GM19395 (cell line): ENCODE results near the gene DYNC1H1.

Experiments
- ATAC-seq: cut with Tn5 transposase; IDR thresholded peaks from one replicate; pipeline ENCODE4 v1.9.1; 2021; ENCODE audit warnings: mild to moderate bottlenecking, moderate library complexity; ENCODE audit not compliant: unreplicated experiment

DYNC1H1 gene

DNA sequence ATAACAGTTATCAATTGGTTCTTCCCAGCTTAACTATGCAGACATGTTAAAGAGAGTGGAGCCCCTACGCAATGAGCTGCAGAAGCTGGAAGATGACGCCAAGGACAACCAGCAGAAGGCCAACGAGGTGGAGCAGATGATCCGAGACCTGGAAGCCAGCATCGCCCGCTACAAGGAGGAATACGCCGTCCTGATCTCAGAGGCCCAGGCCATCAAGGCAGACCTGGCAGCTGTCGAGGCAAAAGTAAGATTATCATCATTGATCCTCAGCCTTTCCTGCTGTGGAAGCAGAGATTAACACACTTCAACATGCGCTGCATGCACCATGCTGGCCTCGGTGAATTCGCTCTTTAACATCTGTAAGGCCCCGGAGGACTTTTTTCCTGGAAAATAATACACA lies 68.9 kb downstream of the DYNC1H1 start:
- ATAC-seq, result no peak

DNA sequence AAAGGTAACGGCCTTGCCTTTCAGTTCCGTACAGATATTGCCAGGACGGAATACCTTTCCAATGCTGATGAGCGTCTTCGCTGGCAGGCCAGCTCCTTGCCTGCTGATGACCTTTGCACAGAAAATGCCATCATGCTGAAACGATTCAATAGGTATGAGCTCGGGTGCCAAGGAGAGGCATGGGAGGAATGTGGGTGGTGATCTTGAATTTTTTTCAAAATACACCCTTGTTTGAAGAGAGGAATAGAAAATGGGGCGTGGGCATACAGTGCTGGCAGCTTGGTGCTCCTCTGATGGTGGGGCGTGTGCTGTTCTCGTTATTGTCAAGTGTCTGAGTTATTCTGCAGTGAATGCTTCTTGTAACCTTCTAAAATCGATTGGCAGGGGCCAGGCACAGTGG lies 69.9 kb downstream of the DYNC1H1 start:
- no peak for ATAC-seq

DNA sequence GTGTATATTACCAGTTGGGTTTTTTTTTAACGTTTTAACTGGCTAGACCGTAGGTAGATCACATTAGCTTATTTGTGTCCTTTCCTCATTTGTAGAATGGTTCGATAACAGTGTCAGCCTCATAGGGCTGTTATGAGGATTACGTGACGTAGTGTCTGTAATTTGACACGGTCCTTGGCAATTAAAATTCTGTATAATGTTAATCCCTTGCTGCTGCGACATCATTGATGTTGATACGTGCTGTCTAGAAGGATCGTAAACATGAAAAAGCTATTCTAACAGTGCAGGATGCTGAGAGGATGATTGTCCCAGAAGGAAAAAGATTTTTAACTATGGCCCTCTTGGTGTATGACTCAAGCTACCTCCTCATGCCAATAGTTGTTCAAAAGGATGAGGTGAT lies 71.5 kb downstream of the DYNC1H1 start:
- no peak for ATAC-seq

DNA sequence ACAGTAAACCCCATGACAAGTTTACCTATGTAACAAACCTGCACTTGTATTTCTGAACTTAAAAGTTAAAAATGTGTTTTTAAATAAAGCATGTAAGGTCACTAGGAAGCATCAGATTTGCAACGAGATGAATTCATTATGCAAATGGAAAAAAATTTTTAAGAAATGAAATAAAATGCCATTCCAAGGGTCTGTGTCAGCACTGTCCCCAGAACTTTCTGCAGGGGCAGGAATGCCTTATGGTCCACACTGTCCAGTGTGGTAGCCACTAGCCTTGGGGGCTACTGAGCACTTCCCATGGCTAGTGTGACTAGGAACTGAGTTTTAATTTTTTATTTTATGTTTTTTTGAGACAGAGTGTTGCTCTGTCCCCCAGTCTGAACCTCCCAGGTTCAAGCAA lies 73.3 kb downstream of the DYNC1H1 start:
- no peak for ATAC-seq

DNA sequence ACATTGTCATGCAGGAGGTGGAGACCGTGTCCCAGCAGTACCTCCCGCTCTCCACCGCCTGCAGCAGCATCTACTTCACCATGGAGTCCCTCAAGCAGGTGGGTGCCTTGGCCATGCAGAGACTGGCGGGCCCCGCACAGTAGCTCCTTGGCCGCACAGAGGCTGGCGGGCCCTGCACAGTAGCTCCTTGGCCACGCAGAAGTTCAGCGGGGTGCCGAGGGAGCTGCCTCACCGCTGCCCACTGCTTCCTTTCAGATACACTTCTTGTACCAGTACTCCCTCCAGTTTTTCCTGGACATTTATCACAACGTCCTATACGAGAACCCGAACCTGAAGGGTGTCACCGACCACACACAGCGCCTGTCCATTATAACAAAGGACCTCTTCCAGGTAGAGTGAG lies 74.8 kb downstream of the DYNC1H1 start:
- no peak for ATAC-seq

DNA sequence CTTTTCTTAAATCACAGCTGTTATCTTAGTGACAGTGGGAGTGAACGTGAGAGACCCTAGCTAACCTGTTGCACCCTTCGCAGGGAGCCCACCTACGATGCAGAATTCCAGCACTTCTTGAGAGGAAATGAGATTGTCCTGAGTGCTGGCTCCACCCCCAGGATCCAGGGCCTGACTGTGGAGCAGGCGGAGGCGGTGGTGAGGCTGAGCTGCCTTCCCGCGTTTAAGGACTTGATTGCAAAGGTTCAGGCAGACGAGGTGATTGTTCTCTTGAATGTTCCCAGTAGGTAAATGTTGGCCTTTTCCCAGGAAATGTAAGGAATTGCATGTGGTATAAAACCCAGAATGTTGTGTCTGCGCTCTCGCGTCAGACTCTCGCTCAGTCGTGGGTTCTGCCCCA lies 75.8 kb downstream of the DYNC1H1 start:
- no peak for ATAC-seq

DNA sequence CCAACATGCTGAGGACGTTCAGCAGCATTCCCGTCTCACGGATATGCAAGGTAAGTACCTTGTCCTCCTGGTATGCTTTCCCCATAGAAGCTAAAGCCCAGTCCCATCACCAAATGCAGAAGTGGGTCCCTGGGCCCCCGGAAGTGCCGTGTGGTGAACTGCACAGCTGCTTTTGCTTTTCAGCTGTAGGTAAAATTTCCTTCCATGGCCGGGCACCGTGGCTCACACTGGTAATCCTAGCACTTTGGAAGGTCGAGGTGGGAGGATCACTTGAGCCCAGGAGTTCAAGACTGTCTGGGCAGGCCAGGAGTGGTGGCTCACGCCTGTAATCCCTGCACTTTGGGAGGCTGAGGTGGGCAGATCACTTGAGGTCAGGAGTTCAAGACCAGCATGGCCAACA lies 78.3 kb downstream of the DYNC1H1 start:
- ATAC-seq, result no peak

DNA sequence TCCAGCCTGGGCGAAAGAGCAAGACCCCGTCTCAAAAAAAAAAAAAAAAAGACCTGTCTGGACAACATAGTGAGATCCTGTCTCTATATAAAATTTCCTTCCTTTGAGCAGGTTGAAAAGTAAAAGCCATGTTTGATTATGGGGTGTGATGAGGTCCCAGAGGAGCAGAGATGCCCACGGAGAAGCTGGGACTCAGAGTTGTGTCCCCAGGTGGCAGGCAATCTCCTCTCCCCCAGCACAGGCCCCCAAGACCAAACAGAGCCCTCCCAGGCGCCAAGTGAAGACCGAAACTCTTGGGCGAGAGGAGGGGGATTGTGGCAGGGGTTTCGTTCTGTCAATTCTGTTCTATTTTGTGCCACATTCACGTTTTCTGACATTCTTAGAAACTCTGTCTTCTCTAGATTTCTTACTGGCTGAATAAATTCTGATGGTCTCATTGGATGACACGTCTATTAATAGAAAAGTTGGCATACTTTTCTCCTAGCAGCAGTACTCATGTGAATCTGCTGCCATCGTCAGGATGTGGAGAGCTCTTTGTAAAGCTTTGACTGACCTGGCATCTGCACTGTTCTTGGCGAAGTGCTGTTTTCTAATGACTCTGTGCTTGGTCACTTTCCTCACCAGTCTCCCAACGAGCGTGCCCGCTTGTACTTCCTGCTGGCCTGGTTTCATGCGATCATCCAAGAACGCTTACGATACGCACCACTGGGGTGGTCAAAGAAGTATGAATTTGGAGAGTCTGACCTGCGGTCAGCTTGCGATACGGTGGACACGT lies 79.1 kb downstream of the DYNC1H1 start:
- no peak for ATAC-seq

DNA sequence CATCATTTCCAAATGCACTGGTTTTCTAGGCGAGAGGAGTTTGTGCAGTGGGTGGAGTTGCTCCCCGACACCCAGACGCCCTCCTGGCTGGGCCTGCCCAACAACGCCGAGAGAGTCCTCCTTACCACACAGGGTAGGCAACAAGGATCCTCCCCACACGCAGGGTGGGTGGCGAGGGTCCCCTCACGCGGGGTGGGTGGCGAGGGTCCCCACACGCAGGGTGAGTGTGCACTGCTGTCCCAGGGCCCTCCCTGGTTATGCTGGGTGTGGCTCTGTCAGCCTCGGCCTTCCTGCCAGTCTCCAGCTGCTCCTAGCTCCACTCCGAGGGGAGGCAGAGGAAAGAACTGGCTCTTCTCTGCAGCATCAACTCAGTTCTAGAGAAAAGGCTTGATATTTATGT lies 80.2 kb downstream of the DYNC1H1 start:
- no peak for ATAC-seq

DNA sequence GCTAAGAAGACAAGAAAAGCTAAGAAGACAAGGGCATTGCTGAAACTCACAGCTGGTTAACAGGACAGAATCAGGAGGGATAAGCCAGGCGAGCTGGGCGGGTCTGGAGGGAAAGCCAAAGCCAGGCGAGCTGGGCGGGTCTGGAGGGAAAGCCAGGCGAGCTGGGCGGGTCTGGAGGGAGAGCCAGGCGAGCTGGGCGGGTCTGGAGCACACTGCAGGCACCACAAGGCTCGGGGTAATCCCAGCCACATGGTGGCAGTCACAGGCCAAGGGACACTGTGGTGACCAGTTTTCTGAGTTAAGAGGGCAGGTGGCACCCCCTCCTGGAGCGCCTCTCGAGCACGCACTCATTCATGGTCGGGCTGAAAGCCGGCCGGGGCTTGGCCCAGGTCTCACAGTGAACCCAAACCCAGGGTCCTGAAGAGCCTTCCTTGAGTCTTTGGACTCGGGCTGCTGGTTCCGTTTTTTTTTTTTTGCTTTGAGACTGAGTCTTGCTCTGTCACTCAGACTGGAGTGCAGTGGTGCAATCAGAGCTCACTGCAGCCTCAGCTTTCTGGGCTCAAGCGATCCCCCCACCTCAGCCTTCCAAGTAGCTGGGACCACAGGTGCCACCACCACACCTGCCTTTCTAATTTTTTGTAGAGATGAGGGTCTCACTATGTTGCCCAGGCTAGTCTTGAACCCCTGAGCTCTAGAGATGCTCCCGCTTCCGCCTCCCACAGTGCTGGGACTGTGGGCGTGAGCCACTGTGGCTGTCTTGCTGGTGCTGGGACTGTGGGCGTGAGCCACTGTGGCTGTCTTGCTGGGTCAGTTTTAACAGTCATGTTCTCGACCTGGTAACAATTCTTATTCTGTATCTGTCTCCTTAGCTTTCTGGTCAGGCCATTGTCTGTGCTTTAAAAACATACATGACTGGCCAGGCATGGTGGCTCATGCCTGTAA lies 82.2 kb downstream of the DYNC1H1 start:
- ATAC-seq, result no peak

DNA sequence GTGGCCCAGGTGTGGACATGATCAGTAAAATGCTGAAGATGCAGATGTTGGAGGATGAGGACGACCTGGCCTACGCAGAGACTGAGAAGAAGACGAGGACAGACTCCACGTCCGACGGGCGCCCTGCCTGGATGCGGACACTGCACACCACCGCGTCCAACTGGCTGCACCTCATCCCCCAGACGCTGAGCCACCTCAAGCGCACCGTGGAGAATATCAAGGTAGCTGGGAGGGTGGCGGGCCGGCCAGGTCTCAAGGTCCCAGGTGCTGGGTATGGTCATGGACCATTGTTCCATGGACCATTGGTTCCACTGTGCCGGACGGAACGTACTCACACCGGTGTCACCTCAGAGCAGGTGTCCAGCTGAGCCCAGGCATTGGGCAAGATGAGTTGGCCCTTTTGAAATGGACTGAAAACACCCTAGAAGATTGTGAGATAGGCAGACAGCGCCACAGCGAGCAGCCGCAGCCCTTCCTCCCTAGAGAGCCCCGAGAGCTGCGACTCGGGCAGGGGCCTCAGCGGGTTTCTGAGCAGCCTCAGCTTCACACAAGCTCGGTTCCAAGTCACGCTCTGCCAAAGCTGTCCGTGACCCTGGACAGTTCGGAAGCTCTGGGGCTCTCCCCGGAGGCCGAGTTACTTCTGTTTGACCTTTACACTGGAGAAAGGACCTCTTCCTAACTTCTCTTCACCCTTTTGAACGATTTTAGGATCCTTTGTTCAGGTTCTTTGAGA lies 83.6 kb downstream of the DYNC1H1 start:
- no peak for ATAC-seq

DNA sequence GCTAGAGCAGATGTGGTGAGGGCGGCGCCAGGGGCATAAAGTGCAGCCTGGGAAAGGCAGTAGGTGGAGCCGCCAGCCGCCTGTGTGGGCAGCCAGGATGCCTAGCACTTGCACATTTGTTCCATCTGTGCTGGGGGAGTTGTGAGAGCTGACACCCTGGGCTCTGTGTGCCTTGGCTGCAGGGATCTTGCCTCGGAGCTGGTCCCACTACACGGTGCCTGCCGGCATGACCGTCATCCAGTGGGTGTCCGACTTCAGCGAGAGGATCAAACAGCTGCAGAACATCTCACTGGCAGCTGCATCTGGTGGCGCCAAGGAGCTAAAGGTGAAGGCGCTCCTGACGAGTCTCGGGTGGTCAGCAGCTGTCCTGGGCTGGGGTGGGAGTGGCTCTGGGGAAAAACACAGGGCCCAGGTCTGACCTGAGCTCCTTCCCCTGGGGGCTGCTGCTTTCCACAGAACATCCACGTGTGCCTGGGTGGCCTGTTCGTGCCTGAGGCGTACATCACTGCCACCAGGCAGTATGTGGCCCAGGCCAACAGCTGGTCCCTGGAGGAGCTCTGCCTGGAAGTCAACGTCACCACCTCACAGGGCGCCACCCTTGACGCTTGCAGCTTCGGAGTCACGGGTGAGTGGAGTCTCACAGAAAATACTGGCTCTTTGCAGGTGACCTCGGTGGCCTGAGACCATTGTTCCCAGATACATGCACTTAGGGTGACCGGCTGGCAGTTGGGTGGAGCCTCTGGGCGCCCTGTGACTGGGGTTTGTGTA lies 85.1 kb downstream of the DYNC1H1 start:
- ATAC-seq, result no peak

DNA sequence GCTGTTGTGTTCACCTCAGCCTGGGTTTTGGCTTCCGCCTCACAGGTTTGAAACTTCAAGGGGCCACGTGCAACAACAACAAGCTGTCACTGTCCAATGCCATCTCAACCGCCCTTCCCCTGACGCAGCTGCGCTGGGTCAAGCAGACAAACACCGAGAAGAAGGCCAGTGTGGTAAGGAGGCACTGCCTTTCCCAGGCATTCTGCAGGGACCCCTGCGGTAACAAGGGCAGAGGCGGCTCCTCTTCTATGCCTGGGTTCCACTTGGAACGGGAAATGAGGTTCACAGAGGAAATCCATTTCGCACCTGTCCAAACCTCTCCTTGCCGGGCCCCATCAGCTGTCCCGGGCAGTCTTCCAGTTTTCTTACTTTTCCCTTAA lies 85.6 kb downstream of the DYNC1H1 start:
- ATAC-seq, result no peak

DNA sequence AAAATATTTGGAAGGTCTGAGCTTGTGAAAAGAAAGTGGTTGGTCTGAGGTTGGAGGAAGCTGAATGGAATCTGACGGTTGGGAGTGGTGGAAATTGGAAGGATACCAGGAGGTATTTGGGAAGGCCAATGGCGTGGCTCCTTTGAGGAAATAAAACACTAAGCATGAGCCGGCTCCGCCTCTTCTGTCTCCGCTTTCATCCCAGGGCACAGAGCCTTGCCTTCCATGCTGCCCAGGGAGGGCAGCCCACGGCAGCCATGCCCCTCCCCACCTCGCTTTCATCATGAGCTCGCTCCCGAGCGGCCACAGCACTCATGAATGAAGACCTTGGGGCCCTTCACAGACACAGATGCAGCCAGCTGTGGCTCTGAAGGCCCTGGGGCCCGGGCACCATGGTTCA lies 86.3 kb downstream of the DYNC1H1 start:
- no peak for ATAC-seq

DNA sequence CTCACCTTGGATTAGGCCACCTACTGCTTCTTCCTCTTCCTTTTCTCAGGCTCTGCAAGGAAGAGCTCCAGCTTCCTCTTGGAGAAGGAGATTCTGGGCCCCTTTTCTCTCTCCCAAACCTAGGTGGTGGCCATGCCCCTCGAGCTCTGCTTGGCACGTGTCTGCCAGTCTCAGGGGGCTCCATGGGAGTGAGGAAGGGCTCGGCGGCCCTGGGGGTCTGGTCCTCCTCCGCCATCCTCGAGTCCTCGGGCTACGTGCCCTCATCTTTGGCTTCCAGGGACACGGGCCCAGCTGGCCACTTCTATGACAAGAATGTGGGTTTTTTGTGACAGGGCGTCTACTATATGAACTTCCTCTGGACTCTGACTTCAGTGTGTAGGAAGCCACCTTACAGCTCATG lies 88.1 kb downstream of the DYNC1H1 start:
- no peak for ATAC-seq

DNA sequence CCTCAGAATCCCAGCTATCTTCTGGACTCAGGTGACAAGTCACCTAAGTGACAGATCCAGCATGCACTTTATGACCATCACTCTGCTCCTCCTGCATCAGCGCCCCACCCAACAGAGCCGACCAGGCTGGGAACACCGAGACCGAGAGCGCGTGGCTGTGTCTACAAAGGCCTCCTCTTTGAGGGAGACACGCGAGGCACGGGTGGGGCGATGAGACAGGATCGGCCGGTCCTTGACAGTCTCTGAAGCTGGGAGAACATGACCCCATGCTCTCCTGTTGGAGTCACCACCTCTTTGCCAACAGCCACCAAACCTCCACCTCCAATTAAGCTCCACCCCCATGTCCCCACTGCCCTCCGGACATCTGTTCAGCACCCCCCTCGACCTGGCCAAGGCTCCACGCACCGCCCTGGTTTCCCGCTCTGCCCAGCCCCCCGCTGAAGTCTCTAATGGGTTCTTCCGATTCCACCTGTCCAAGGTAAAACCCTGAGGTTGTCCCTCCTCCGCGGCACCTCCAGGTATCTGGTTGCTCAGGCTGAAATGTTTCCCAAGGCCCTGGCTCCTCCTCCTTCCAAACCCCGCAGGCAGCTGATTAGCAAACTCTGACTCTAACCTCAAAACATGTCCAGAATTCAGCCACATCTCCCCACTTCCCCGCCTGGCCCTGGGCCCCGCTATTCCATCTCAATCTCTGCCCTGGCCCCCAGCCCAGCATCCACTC lies 91.0 kb downstream of the DYNC1H1 start:
- ATAC-seq, result no peak

DNA sequence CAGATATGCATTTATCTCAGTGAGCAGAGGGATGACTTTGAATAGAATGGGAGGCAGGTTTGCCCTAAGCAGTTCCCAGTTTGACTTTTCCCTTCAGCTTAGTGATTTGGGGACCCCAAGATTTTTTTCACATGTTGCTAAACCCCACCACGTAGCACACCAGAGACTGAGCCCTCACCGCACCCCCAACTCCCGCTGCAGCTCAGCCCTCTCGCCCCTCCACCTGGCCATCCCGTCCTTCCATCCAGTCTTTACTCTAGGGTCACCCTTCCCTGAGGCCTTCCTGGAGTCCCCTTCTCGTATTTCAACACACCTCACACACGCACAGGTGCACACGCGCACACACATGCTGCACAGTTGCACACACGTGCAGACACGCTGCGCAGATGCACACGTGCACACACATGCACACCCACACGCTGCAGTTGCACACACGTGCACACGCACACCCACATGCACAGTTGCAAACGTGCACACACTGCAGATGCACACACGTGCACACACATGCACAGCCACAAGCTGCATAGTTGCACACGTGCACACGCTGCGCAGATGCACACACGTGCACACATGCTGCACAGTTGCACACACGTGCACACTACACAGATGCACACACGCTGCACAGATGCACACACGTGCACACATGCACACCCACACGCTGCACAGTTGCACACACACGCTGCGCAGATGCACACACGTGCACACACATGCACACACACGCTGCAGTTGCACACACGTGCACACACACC lies 92.5 kb downstream of the DYNC1H1 start:
- ATAC-seq, result no peak

DNA sequence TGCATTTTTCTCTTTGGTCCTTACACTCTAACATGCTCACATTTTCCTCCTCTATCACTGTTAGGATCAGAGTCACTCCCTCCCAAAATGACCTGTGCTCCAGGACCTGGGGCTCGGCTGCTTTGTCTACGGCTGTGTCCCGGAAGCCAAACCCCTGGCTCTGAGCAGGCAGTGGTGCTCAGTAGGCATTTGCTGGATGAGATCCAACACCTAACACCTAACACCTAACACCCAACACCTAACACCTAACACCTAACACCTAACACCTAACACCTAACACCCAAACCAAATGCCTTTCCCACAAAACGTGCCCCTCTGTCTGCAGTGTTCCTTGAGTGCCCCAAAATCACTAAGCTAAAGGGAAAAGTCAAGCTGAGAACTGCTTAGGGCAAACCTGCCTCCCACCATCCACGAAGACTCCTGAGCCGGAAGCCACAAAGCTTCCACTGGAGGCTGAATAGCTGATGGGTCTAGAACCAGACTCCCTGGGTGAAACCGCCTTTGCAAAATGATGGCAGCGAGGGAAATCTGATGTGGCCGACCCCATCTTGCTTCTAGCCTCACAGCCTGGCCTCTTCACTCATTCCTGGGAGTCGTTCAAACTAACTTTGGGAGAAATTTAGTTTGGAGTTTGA lies 93.2 kb downstream of the DYNC1H1 start:
- ATAC-seq, result no peak

DNA sequence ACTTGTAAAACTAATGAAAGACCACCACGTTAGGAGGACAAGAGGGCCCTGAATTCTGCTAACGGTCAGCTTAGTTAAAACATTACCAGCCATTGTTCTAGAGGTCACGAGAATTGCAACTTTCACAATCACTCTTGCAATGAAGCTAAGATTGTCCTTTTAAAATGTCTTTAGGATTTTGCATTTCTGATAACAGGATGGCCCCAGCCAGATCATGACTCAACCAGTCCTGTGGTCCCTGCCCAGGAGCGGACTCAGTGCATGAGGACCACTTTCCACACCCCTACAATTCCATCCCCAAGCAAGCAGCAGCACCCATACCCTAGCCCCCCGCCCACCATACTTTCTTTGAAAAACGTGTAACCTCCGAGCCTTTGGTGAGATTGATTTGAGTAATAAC lies 93.8 kb downstream of the DYNC1H1 start:
- no peak for ATAC-seq
